GM12892 (cell line): Measurements from ENCODE around the gene FAM20B. TPM values are rescaled to one million over a fixed set of nuclear protein-coding genes. Genes with fewer than 3 reads are reported as not detected.
"Not testable (repeated sequence)": the region's sequence is repeated elsewhere in the genome, so short reads cannot be mapped to it uniquely, and the experiment has no call there.

Experiments
- DNase-seq: peaks from one replicate; pipeline ENCODE4 v3.0.0; 2011; ENCODE audit not compliant: insufficient read length
- FAIRE-seq: peaks from 2 replicates; lab custom pipeline; 2011; peaks lifted over from hg19 to GRCh38; lab: Jason Lieb, UNC
- POLR2A ChIP-seq: IDR thresholded peaks from 2 replicates; pipeline ENCODE4 v1.6.1; 2011; ENCODE audit warnings: low read depth, low read length, control low read depth
- POLR2AphosphoS5 ChIP-seq: IDR thresholded peaks from 2 replicates; pipeline ENCODE4 v1.6.1; 2011; ENCODE audit warnings: low read depth, low read length, control low read depth
- TAF1 ChIP-seq: IDR thresholded peaks from 2 replicates; pipeline ENCODE4 v1.6.1; 2011; ENCODE audit warnings: low read depth, mild to moderate bottlenecking, control low read depth, low read length, borderline replicate concordance
- polyA plus RNA-seq: library from polyadenylated mRNA; unstranded; fragments of >200 nt; gene quantifications from one replicate; pipeline ENCODE4 v1.2.1, GENCODE V29; 2012; ENCODE audit warnings: missing spikeins, inconsistent platforms; ENCODE audit not compliant: missing spikeins

The FAM20B gene, protein sequence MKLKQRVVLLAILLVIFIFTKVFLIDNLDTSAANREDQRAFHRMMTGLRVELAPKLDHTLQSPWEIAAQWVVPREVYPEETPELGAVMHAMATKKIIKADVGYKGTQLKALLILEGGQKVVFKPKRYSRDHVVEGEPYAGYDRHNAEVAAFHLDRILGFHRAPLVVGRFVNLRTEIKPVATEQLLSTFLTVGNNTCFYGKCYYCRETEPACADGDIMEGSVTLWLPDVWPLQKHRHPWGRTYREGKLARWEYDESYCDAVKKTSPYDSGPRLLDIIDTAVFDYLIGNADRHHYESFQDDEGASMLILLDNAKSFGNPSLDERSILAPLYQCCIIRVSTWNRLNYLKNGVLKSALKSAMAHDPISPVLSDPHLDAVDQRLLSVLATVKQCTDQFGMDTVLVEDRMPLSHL
- polyA plus RNA-seq: 11.4 TPM

DNA sequence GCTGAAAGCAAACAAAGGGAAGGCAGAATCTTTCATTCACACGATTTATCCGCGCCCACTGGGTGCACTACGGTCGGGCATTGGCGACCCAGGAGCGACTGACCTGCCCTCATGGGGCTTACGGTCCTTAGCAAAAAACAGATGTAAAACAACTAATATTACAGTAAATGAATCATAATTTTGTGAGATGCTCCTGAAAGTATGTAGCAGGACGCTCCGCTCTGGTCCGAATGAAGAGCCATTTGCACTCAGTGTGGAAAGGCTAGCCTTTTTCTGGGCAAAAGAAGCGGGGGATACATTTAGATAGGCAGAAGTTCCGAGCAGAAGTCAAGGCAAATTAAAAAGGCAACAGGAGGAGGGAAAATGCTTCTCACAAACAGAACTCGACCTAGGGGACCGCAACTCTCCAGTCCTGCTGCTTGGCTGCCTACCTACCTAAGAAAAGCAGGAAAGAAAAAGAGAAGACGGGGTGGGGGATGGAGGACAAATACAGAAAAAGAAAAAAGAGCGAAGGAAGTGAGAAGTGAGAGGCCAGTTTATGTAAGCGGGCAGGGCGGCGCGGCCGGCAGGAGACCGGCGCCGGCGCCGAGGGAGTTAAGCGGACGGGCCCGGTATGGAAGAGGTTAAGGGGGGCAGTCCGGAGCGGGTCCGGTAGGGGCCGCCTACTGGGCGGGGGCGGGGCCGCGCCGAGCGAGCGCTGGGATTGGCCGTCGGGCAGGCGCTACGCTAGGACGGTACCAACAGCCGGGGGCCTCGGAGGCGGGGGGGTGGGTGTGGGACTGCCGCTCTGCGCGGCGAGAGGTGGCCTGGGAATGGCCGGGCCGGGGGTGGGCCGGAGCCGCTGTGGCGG, at the start of gene FAM20B:
Gene FAM20B (plus strand): TSS at position 770 of the 850 bp plus-strand sequence. CDS start 17,954 bp downstream, outside the sequence.
- DNase-seq (peak; percentile 92), FAIRE-seq (peak; percentile 84)
- TF ChIP-seq POLR2A (no peak), POLR2AphosphoS5 (no peak), TAF1 (no peak)

DNA sequence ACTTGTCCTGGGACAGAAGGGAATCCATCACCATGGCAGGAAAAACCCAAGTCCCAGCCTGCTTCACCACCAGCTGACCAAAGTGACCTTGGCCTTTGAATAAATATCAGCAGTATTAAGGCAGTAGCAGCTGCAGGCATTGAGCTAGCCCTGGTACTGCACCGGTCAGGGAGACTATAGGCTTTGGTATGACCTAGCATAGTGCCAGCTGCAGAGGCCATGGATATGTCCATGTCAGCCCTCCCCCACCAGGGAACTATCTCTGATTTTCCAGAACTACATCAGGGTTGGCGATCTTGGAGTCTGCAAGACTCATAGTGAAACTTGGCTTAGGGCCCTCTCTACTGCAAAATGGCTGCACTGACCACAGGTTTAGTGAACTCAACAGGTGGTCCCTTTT, 49.2 kb upstream of the FAM20B start:
- FAIRE-seq (no peak), DNase-seq (no peak)
- TF ChIP-seq POLR2AphosphoS5 (no peak), TAF1 (no peak), POLR2A (no peak)

DNA sequence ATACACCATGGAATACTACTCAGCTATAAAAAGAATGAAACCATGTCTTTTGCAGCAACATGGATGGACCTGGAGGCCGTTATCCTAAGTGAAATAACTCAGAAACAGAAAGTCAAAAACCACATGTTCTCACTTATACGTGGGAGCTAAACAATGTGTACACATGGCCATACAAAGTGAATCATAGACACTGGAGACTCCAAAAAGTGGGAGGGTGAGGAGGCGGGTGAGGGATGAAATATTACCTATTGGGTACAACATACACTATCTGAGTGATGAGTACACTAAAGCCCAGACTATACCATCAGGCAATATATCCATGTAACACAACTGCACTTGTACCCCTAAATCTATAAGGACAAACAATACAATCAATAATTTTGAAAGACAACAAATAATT, 39.5 kb upstream of the FAM20B start:
- TF ChIP-seq POLR2A (no peak), TAF1 (no peak), POLR2AphosphoS5 (no peak)
- FAIRE-seq (no peak), DNase-seq (no peak)

DNA sequence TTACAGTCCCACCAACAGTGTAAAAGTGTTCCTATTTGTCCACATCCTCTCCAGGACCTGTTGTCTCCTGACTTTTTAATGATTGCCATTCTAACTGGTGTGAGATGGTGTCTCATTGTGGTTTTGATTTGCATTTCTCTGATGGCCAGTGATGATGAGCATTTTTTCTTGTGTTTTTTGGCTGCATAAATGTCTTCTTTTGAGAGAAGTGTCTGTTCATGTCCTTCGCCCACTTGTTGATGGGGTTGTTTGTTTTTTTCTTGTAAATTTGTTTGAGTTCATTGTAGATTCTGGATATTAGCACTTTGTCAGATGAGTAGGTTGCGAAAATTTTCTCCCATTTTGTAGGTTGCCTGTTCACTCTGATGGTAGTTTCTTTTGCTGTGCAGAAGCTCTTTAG, 37.5 kb upstream of the FAM20B start:
- DNase-seq, FAIRE-seq: not testable (repeated sequence)

DNA sequence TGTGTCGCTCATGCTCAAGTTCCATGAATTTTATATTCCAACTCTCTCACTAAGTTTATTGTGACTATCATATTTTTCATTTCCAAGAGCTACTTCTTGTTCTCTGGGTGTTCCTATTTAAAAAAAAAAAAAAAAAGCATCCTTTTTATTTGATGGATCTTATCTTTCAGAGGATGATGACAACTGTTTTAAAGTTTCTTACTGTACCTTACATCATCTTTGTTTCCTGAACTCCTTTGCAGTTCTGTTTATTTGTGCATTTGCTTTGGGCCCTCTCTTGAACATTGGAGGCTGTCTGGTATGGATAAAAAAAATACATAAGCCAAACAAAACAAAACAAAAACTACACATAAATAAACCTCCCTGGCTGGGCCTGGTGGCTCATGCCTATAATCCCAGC, 32.1 kb upstream of the FAM20B start:
- no peak for TF ChIP-seq POLR2AphosphoS5
- TF ChIP-seq POLR2A: no peak
- TF ChIP-seq TAF1: no peak
- DNase-seq (no peak), FAIRE-seq (no peak)

DNA sequence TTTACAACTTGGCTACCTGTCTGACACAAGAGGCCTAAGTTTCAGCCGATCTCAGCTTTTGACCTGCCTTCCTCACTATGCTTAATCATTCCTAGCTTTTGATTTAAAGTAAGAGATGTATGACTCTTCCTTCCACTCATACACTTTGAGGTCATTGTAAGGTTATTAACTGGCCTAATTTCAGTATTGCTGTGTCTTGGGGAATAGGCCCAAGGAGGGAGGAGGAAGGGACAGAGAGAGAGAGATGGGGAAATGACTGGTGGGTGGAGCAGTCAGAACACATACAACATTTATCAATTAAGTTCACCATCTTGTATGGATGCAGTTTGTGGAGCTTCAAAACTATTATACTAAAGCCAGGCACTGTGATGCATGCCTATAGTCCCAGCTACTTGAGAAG, 28.3 kb upstream of the FAM20B start:
- TF ChIP-seq POLR2AphosphoS5 (no peak), TAF1 (no peak), POLR2A (no peak)
- FAIRE-seq: no peak
- no peak for DNase-seq

DNA sequence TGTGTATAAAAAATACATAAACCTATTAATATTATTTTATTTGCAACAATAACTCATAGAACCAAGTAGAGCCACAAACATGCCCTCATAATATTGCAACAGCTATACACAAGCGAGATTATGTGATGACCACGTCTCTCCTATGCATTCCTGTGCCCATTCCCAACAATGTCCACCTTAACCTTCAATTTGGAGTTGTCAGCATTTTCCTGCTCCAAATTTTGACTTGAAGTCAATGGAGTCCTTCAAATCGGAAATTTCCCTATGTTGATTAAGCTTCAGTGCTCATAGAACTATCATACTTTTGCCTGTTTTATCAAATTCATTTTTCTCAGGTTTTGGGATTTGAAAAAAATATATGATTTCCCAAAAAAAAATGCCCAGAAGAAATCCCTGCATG, 27.4 kb upstream of the FAM20B start:
- DNase-seq (no peak), FAIRE-seq (no peak)
- no peak for TF ChIP-seq TAF1
- no peak for TF ChIP-seq POLR2AphosphoS5
- no peak for TF ChIP-seq POLR2A

DNA sequence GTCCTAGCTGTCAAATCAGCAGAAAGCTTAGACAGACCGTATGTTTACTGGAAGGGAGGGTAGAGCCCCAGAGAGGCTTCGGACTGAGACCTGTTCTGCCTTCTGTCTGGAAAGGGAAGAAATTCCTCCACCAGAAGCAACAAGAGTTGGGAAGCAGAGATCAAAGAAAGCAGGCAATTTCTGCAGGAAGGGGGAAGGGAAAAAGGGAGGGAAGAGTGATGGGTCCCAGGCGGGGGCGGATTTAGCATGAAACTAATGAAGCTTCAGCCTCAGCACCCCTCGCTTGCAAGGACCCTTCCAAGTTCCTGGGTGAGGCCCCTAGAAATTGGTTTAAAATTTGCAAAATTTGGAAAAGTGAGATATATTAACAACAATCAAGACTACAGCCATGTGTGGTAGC, 26.6 kb upstream of the FAM20B start:
- no peak for DNase-seq
- TF ChIP-seq POLR2A: no peak
- TF ChIP-seq TAF1: no peak
- no peak for TF ChIP-seq POLR2AphosphoS5
- FAIRE-seq: no peak

DNA sequence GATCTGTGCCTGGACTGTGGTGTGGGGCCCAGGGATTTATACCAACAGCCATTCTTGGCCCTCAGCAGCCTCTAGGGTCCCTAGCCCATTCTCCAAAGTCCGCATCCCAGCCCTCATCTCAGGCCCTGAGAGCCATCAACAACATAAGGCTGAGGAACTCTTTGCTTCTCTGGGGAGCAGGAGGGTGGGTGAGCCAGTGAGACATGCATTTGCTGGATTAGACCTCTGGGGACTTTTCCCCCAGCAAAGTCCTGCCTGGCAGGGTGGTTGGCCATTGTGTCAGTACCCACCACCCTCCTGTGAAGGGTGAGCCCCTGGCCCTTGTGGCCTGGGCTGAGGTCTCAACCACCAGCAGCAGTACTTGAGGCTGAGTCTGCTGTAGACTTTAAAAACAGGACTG, 24.2 kb upstream of the FAM20B start:
- FAIRE-seq (no peak), DNase-seq (no peak)
- TF ChIP-seq POLR2A: no peak
- no peak for TF ChIP-seq POLR2AphosphoS5
- TF ChIP-seq TAF1: no peak

DNA sequence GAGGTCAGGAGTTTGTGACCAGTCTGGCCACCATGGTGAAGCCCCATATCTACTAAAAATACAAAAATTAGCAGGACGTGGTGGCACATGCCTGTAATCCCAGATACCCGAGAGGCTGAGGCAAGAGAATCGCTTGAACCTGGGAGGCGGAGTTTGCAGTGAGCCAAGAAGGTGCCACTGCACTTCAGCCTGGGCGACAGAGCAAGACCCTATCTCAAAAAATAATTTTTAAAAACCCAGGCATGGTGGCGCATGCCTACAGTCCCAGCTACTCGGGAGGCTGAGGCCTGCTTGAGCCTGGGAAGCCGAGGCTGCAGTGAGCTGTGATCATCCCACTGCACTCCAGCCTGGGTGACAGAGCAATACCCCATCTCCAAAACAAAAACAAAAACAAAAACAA, 23.6 kb upstream of the FAM20B start:
- DNase-seq, FAIRE-seq: not testable (repeated sequence)

DNA sequence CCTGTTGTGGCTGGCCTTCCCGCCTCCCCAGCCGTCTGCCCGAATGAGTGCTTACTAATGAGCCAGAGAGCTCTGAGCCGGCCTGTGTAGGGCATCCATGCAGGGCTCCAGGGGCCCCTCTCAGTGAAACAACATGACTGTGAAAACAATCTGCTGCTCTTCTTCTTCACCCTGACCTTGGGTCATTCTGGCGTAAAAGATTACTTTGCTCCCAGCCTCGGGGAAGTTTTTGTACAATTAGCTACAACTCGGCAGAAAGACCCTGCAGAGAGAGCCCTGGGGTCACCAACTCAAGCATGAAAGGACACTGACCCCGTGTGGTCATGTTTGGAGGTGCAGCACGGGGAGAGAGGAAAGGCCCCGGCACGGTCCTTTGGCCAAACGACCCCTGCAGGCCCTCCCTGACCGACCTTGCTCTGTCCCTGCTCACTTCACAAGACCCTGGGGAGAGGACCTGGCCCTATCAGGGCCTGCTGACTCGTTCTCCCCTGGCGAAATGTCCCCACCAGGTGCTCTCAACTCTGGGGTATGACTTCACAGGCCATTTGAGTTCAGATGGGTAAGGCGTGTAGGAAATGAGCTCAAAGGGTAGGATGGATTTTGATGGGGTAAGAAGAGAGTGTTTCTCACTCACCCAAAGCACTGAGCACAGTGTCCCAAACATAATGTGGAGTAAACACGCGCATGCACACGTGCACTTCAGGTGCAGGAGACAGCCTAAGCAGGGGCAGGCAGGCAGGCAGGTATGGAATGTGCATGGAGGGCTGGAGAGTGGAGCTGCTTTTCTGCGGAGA, 22.9 kb upstream of the FAM20B start:
- FAIRE-seq: peak; percentile 38
- TF ChIP-seq TAF1 (no peak), POLR2AphosphoS5 (no peak), POLR2A (no peak)

More for the DNA sequence above, 22.9 kb upstream of the FAM20B start:
- DNase-seq: peak; percentile 35
